Uterus (tissue), 4 donors: ENCODE measurements around the gene TMEM235. TPM values are rescaled to one million over a fixed set of nuclear protein-coding genes. Genes with fewer than 3 reads are reported as not detected.

Experiments
- DNase-seq, 2 donors: peaks; one replicate each; pipeline ENCODE4 v3.0.0-alpha.2; 2019 to 2020
- H3K27ac ChIP-seq, 2 donors: fragments of 200-600 bp; sonication (generic); 1 replicate in 1 of 2; 2 replicates in 1 of 2; pipeline ENCODE4 v1.5.1; 2016 to 2018
- H3K27me3 ChIP-seq, 2 donors: fragments of 200-600 bp; sonication (generic); one replicate each; pipeline ENCODE4 v1.5.1; 2018 to 2019; ENCODE audit warnings: control low read depth in 1 of 2
- H3K36me3 ChIP-seq, 2 donors: fragments of 200-600 bp; sonication (generic); one replicate each; pipeline ENCODE4 v1.5.1; 2019; ENCODE audit warnings: control low read depth in 1 of 2
- H3K4me1 ChIP-seq, 2 donors: fragments of 200-600 bp; sonication (generic); one replicate each; pipeline ENCODE4 v1.5.1; 2018 to 2019; ENCODE audit warnings: control low read depth in 1 of 2
- H3K4me3 ChIP-seq, 2 donors: fragments of 200-600 bp; sonication (generic); 1 replicate in 1 of 2; 2 replicates in 1 of 2; pipeline ENCODE4 v1.5.1; 2018 to 2019; ENCODE audit warnings: mild to moderate bottlenecking in 1 of 2
- H3K9me3 ChIP-seq, 2 donors: fragments of 200-600 bp; sonication (generic); one replicate each; pipeline ENCODE4 v1.5.1; 2019; ENCODE audit warnings: control low read depth in 1 of 2
- POLR2A ChIP-seq, 2 donors: fragments of 450-650 bp; IDR thresholded peaks; one replicate each; pipeline ENCODE4 v1.6.1; 2016; ENCODE audit warnings: antibody characterized with exemption in 2 of 2, mild to moderate bottlenecking in 1 of 2, moderate library complexity in 1 of 2
- intact Hi-C: fragments of 100-400 bp; cut with DNase I; formaldehyde crosslinking; loops from one replicate; pipeline ENCODE4 v1.15.1; 2023; ENCODE audit warnings: low total_unique reads
- total RNA-seq, 4 donors: library from RNA; depleted of rRNA in 3 of 4; stranded (reverse); fragments of >200 nt in 3 of 4; gene quantifications; one replicate each; pipeline versions ENCODE4 v1.1.0 to v1.2.4, GENCODE V29; 2014 to 2023
- TF ChIP-seq, protein P1 (sequence below), 4 experiments: fragments of 200-600 bp in 2 of 4; fragments of 450-650 bp in 2 of 4; sonication (generic) in 2 of 4; IDR thresholded peaks; one replicate each; pipeline ENCODE4 v1.5.1; 2016 to 2019; ENCODE audit warnings: antibody characterized with exemption in 4 of 4, mild to moderate bottlenecking in 2 of 4, moderate library complexity in 1 of 4
- donor health status: DM: yes; HTN: yes; CAD: no.

Gene TMEM235
- total RNA-seq, 4 donors from 2014 or later, result not detected

GRCh38 chr17:78208486-78208885, 22.9 kb upstream of the TMEM235 start:
- no peak overlapping the region for H3K4me3 ChIP-seq
- intact Hi-C loops, result no loop called here
- DNase-seq, result no peak

DNA sequence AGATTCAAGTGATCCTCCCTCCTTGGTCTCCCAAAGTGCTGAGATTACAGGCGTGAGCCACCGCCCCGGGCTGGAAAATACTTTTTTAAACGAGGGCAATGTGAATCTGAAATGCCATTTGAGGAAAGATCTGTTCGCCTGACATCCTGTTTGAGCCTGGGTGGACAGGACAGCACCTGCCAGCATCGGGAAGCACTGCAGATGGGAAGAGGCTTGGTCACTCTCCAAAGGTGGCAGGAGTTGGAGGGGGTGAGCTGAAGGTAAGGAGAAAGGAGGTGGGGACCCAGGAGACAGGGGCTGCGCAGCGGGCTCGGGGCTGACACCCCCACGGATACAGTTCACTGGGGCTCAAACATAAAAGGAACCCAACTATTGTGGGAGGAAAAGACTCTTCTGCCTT, 21.3 kb upstream of the TMEM235 start:
- H3K4me1 ChIP-seq, result peaks cover 0 to 3% of the 10 kb centered on the region in 2 donors
- no peak overlapping the region for H3K4me3 ChIP-seq
- no peak overlapping the region for H3K27ac ChIP-seq
- no peaks in the 10 kb centered on the region for H3K9me3 ChIP-seq
- no peaks in the 10 kb centered on the region for H3K36me3 ChIP-seq
- DNase-seq, result no peak
- intact Hi-C loops, result no loop called here
- TF ChIP-seq POLR2A (IDR thresholded peaks at IDR 0.05), result no peak
- TF ChIP-seq, protein P1, sequence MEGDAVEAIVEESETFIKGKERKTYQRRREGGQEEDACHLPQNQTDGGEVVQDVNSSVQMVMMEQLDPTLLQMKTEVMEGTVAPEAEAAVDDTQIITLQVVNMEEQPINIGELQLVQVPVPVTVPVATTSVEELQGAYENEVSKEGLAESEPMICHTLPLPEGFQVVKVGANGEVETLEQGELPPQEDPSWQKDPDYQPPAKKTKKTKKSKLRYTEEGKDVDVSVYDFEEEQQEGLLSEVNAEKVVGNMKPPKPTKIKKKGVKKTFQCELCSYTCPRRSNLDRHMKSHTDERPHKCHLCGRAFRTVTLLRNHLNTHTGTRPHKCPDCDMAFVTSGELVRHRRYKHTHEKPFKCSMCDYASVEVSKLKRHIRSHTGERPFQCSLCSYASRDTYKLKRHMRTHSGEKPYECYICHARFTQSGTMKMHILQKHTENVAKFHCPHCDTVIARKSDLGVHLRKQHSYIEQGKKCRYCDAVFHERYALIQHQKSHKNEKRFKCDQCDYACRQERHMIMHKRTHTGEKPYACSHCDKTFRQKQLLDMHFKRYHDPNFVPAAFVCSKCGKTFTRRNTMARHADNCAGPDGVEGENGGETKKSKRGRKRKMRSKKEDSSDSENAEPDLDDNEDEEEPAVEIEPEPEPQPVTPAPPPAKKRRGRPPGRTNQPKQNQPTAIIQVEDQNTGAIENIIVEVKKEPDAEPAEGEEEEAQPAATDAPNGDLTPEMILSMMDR (IDR thresholded peaks at IDR 0.05), result no peak
- H3K27me3 ChIP-seq, result no peaks in the 10 kb centered on the region

More at GRCh38 chr17:78208486-78208885, 22.9 kb upstream of the TMEM235 start:
- Histone ChIP-seq H3K9me3 (no peaks in the 10 kb centered on the region), H3K4me1 (no peaks in the 10 kb centered on the region), H3K27ac (no peak overlapping the region), H3K36me3 (no peaks in the 10 kb centered on the region), H3K27me3 (no peaks in the 10 kb centered on the region)
- no peak for TF ChIP-seq POLR2A (IDR thresholded peaks at IDR 0.05)
- TF ChIP-seq, protein P1 (IDR thresholded peaks at IDR 0.05), result no peak

DNA sequence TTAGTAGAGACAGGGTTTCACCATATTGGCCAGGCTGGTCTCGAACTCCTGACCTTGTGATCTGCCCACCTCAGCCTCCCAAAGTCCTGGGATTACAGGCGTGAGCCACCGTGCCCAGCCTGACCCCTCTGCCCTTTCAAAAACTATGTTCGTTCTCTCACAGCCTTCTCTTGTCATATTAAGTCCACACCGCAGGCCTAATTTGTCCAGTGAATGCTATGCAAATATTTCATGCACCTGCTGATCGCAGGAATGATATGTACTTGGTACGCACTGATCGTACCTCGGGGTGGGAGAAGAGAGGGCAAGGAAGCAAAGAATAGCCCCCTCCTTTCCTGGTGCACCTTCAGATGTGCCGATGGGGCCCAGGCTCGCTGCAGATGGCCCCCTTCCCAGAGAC, 20.4 kb upstream of the TMEM235 start:
- peaks cover 0 to 3% of the 10 kb centered on the region in 2 donors for H3K4me1 ChIP-seq
- H3K4me3 ChIP-seq, result no peak overlapping the region
- no peaks in the 10 kb centered on the region for H3K9me3 ChIP-seq
- intact Hi-C loops, result no loop called here
- no peaks in the 10 kb centered on the region for H3K36me3 ChIP-seq
- no peak overlapping the region for H3K27ac ChIP-seq
- no peak for DNase-seq
- no peaks in the 10 kb centered on the region for H3K27me3 ChIP-seq
- TF ChIP-seq POLR2A (IDR thresholded peaks at IDR 0.05), result no peak
- TF ChIP-seq, protein P1 (IDR thresholded peaks at IDR 0.05), result no peak

DNA sequence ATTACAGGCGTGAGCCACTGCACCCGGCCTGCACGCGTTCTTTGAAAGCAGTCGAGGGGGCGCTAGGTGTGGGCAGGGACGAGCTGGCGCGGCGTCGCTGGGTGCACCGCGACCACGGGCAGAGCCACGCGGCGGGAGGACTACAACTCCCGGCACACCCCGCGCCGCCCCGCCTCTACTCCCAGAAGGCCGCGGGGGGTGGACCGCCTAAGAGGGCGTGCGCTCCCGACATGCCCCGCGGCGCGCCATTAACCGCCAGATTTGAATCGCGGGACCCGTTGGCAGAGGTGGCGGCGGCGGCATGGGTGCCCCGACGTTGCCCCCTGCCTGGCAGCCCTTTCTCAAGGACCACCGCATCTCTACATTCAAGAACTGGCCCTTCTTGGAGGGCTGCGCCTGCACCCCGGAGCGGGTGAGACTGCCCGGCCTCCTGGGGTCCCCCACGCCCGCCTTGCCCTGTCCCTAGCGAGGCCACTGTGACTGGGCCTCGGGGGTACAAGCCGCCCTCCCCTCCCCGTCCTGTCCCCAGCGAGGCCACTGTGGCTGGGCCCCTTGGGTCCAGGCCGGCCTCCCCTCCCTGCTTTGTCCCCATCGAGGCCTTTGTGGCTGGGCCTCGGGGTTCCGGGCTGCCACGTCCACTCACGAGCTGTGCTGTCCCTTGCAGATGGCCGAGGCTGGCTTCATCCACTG, 17.3 kb upstream of the TMEM235 start, which contains the start of gene BIRC5:
TSS of gene BIRC5 (plus strand) at position 238 of the 690 bp plus-strand sequence. CDS start at position 302, 64 bp downstream.
- intact Hi-C loops, result no loop called here

GRCh38 chr17:78214706-78215061, 16.7 kb upstream of the TMEM235 start:
- TF ChIP-seq, protein P1 (IDR thresholded peaks at IDR 0.05), result no peak
- no peak for TF ChIP-seq POLR2A (IDR thresholded peaks at IDR 0.05)
- Histone ChIP-seq H3K4me1 (peaks cover 0 to 3% of the 10 kb centered on the region in 2 donors), H3K9me3 (no peaks in the 10 kb centered on the region), H3K4me3 (peak overlapping the region in 1 of 2 donors; percentile 12), H3K27ac (no peak overlapping the region), H3K27me3 (no peaks in the 10 kb centered on the region), H3K36me3 (no peaks in the 10 kb centered on the region)
- no peak for DNase-seq
- intact Hi-C loops, result no loop called here

More for the DNA sequence above, 17.3 kb upstream of the TMEM235 start, which contains the start of gene BIRC5:
- H3K4me1 ChIP-seq, result peaks cover 0 to 3% of the 10 kb centered on the region in 2 donors
- peak; percentile 82 to 84 for DNase-seq
- H3K9me3 ChIP-seq, result no peaks in the 10 kb centered on the region
- H3K27me3 ChIP-seq, result no peaks in the 10 kb centered on the region
- peak within 1 kb of the TSS; percentile 12 to 13 for H3K4me3 ChIP-seq
- H3K27ac ChIP-seq, result no peak within 1 kb of the TSS
- no peaks in the 10 kb centered on the region for H3K36me3 ChIP-seq
- TF ChIP-seq, protein P1 (IDR thresholded peaks at IDR 0.05), result peak in 1 of 4 experiments; percentile 37
- no peak for TF ChIP-seq POLR2A (IDR thresholded peaks at IDR 0.05)
